ENCODE measurements around the gene RTN3.
"Not testable (repeated sequence)": the region's sequence is repeated elsewhere in the genome, so short reads cannot be mapped to it uniquely, and the experiment has no call there.

The RTN3 gene

GRCh38 chr11:63682066-63683021 lies 1.0 kb downstream of the RTN3 start:
- DNase-seq, result no peak

GRCh38 chr11:63683133-63683991 lies 2.1 kb downstream of the RTN3 start:
- DNase-seq, result no peak

- not testable (repeated sequence) for DNase-seq
These were observed 3.9 kb downstream of the RTN3 start for GRCh38 chr11:63685158-63685721.

GRCh38 chr11:63686926-63687325 lies 5.6 kb downstream of the RTN3 start:
- DNase-seq, result no peak

GRCh38 chr11:63687845-63688244 lies 6.5 kb downstream of the RTN3 start:
- DNase-seq, result no peak

GRCh38 chr11:63694596-63694995 lies 13.3 kb downstream of the RTN3 start:
- no peak for DNase-seq

GRCh38 chr11:63698976-63699733 lies 17.9 kb downstream of the RTN3 start:
- DNase-seq, result no peak

- DNase-seq, result no peak
These were observed 18.6 kb downstream of the RTN3 start for GRCh38 chr11:63699896-63700295.

GRCh38 chr11:63705526-63705925 lies 24.2 kb downstream of the RTN3 start:
- no peak for DNase-seq

- no peak for DNase-seq
These were observed 27.5 kb downstream of the RTN3 start for GRCh38 chr11:63708764-63709163.

GRCh38 chr11:63709336-63709884 lies 28.1 kb downstream of the RTN3 start:
- no peak for DNase-seq

GRCh38 chr11:63710476-63711217 lies 29.3 kb downstream of the RTN3 start:
- no peak for DNase-seq

GRCh38 chr11:63711838-63712237 lies 30.5 kb downstream of the RTN3 start:
- no peak for DNase-seq

- DNase-seq, result no peak
These were observed 32.5 kb downstream of the RTN3 start for GRCh38 chr11:63713766-63714165.

GRCh38 chr11:63716046-63716445 lies 34.7 kb downstream of the RTN3 start:
- DNase-seq, result no peak

- no peak for DNase-seq
These were observed 37.7 kb downstream of the RTN3 start for GRCh38 chr11:63719001-63719400.

- no peak for DNase-seq
These were observed 38.7 kb downstream of the RTN3 start for GRCh38 chr11:63719987-63720386.

- DNase-seq, result no peak
These were observed 39.3 kb downstream of the RTN3 start for GRCh38 chr11:63720611-63721010.

- DNase-seq, result no peak
These were observed 48.0 kb downstream of the RTN3 start for GRCh38 chr11:63729326-63729725.

- DNase-seq, result no peak
These were observed 55.6 kb downstream of the RTN3 start for GRCh38 chr11:63736864-63737263.

- DNase-seq, result no peak
These were observed 56.4 kb downstream of the RTN3 start for GRCh38 chr11:63737718-63738117.

Data from GOT3 (cell line).